ENCODE results near the gene SLC16A3. TPM values are rescaled to one million over a fixed set of nuclear protein-coding genes. Genes with fewer than 3 reads are reported as not detected.
"Not testable (repeated sequence)": the region's sequence is repeated elsewhere in the genome, so short reads cannot be mapped to it uniquely, and the experiment has no call there.

SLC16A3 gene
- total RNA-seq, 3 donors from 2014 or later (not counting 1 experiment from before 2014, with no cell fraction given), result 172 to 365 (median 296) TPM

GRCh38 chr17:82258555-82258954 is 29.7 kb downstream of the SLC16A3 start:
- Histone ChIP-seq H3K27ac (ENCODE audit: low read length) (peak overlapping the region; percentile 1), H3K36me3 (ENCODE audit: control insufficient read depth, insufficient read depth, low read length) (peaks cover 62% of the 10 kb centered on the region), H3K9me3 (ENCODE audit: control insufficient read depth, insufficient read depth, low read length) (no peaks in the 10 kb centered on the region), H3K4me1 (ENCODE audit: control insufficient read depth, insufficient read depth, low read length) (peaks cover 12% of the 10 kb centered on the region), H3K27me3 (ENCODE audit: control insufficient read depth, insufficient read depth, low read length) (no peaks in the 10 kb centered on the region), H3K4me3 (ENCODE audit: low read length) (no peak overlapping the region)
- TF ChIP-seq CTCF (IDR thresholded peaks at IDR 0.05), result no peak
- Mint-ChIP-seq H3K4me3 (peak overlapping the region; percentile 14), H3K9me3 (no peaks in the 10 kb centered on the region), H3K4me1 (peaks cover 46 to 63% of the 10 kb centered on the region in 2 donors), H3K27ac (peak overlapping the region; percentile 100), H3K27me3 (ENCODE audit: low read depth in 2 of 2) (no peaks in the 10 kb centered on the region), H3K36me3 (peaks cover 29% of the 10 kb centered on the region)
- DNase-seq, result no peak
- intact Hi-C loops (cut with micrococcal nuclease), result loop anchor here (10.0 kb wide), 1 partner anchor 54 kb away; no protein-coding TSS in a partner anchor
- 86% methylated on average over 5 of the region's 5 CpGs for WGBS (ENCODE audit: insufficient coverage)
- no peak for ATAC-seq

GRCh38 chr17:82259972-82260961 is 31.4 kb downstream of the SLC16A3 start:
- H3K27me3 Mint-ChIP-seq (ENCODE audit: low read depth in 2 of 2); H3K27ac ChIP-seq (ENCODE audit: low read length); H3K9me3 Mint-ChIP-seq; DNase-seq; H3K27me3 ChIP-seq (ENCODE audit: control insufficient read depth, insufficient read depth, low read length); H3K4me3 ChIP-seq (ENCODE audit: low read length); ATAC-seq; H3K9me3 ChIP-seq (ENCODE audit: control insufficient read depth, insufficient read depth, low read length); H3K4me3 Mint-ChIP-seq: not testable (repeated sequence)
- H3K36me3 ChIP-seq (ENCODE audit: control insufficient read depth, insufficient read depth, low read length), result peaks cover 72% of the 10 kb centered on the region
- Mint-ChIP-seq H3K4me1 (peaks cover 51 to 62% of the 10 kb centered on the region in 2 donors), H3K27ac (peak overlapping the region; percentile 48 to 100), H3K36me3 (peaks cover 29% of the 10 kb centered on the region)
- H3K4me1 ChIP-seq (ENCODE audit: control insufficient read depth, insufficient read depth, low read length), result peaks cover 12% of the 10 kb centered on the region
- intact Hi-C loops (cut with micrococcal nuclease), result loop anchor here (10.0 kb wide), 1 partner anchor 55 kb away; no protein-coding TSS in a partner anchor
- 98% methylated on average over 8 of the region's 8 CpGs for WGBS (ENCODE audit: insufficient coverage)

DNA sequence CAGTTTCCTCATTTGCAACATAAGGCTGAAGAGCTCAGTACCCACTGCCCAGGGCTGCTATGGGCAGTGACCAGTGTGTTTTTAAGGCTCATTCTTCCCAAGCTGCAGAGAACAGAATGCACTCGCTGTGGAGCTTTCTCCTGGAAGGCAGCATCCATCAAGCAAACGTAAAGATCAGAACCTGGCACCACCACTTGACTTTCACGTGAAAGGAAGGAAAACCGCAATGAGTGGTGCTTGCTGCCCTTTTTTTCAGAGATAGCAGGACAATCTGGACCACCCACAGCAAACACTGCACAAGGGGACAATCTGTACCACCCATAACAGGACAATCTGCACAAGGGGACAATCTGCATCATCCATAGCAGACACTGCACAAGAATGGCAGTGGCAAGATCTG is 33.5 kb downstream of the SLC16A3 start:
- H3K4me3 Mint-ChIP-seq, result no peak overlapping the region
- Histone ChIP-seq H3K9me3 (ENCODE audit: control insufficient read depth, insufficient read depth, low read length) (no peaks in the 10 kb centered on the region), H3K36me3 (ENCODE audit: control insufficient read depth, insufficient read depth, low read length) (peaks cover 80% of the 10 kb centered on the region), H3K27me3 (ENCODE audit: control insufficient read depth, insufficient read depth, low read length) (no peaks in the 10 kb centered on the region), H3K4me1 (ENCODE audit: control insufficient read depth, insufficient read depth, low read length) (peaks cover 21% of the 10 kb centered on the region), H3K4me3 (ENCODE audit: low read length) (no peak overlapping the region), H3K27ac (ENCODE audit: low read length) (no peak overlapping the region)
- WGBS (ENCODE audit: insufficient coverage), result 79% methylated on average over 4 of the region's 4 CpGs
- no peak for TF ChIP-seq CTCF (IDR thresholded peaks at IDR 0.05)
- intact Hi-C loops (cut with micrococcal nuclease), result no loop called here
- no peaks in the 10 kb centered on the region for H3K9me3 Mint-ChIP-seq
- no peaks in the 10 kb centered on the region for H3K27me3 Mint-ChIP-seq (ENCODE audit: low read depth in 2 of 2)
- ATAC-seq (no peak), DNase-seq (no peak)
- H3K36me3 Mint-ChIP-seq, result peaks cover 17% of the 10 kb centered on the region
- peak overlapping the region; percentile 48 to 100 for H3K27ac Mint-ChIP-seq
- H3K4me1 Mint-ChIP-seq, result peaks cover 50 to 61% of the 10 kb centered on the region in 2 donors

DNA sequence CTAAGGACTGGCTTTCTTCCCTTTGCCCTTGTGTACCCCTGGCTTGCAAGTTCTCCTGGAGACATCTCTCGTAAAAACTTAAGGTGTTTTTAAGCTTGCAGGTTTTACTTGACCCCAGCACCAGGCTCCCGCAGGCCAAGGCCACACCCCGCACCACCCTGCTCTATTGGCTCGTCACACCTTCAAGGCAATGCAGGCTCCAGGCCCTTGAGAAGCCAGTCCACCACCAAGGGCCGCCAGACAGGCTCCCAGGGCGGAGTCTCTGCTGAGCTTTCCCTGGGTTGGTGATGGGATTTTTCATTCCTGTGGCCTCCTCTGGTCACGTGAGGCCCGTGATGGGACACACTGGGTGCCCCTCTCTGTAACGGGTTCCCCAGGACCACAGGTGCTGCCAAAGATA is 34.8 kb downstream of the SLC16A3 start:
- Histone ChIP-seq H3K4me1 (ENCODE audit: control insufficient read depth, insufficient read depth, low read length) (peaks cover 28% of the 10 kb centered on the region), H3K36me3 (ENCODE audit: control insufficient read depth, insufficient read depth, low read length) (peaks cover 78% of the 10 kb centered on the region), H3K27ac (ENCODE audit: low read length) (no peak overlapping the region), H3K9me3 (ENCODE audit: control insufficient read depth, insufficient read depth, low read length) (no peaks in the 10 kb centered on the region), H3K27me3 (ENCODE audit: control insufficient read depth, insufficient read depth, low read length) (no peaks in the 10 kb centered on the region), H3K4me3 (ENCODE audit: low read length) (no peak overlapping the region)
- 92% methylated on average over 9 of the region's 9 CpGs for WGBS (ENCODE audit: insufficient coverage)
- intact Hi-C loops (cut with micrococcal nuclease), result no loop called here
- Mint-ChIP-seq H3K36me3 (peaks cover 8% of the 10 kb centered on the region), H3K27ac (peak overlapping the region; percentile 77 to 87), H3K4me3 (no peak overlapping the region), H3K4me1 (peaks cover 52 to 64% of the 10 kb centered on the region in 2 donors), H3K9me3 (no peaks in the 10 kb centered on the region), H3K27me3 (ENCODE audit: low read depth in 2 of 2) (no peaks in the 10 kb centered on the region)
- DNase-seq, result no peak
- no peak for TF ChIP-seq CTCF (IDR thresholded peaks at IDR 0.05)
- no peak for ATAC-seq

Measured in natural killer cell (primary cell).